ENCODE measurements around the gene SUSD6. TPM values are rescaled to one million over a fixed set of nuclear protein-coding genes. Genes with fewer than 3 reads are reported as not detected.

SUSD6 gene
- total and polyA plus RNA-seq, 4 donors: 6.8 to 10.8 (median 7.6) TPM

DNA sequence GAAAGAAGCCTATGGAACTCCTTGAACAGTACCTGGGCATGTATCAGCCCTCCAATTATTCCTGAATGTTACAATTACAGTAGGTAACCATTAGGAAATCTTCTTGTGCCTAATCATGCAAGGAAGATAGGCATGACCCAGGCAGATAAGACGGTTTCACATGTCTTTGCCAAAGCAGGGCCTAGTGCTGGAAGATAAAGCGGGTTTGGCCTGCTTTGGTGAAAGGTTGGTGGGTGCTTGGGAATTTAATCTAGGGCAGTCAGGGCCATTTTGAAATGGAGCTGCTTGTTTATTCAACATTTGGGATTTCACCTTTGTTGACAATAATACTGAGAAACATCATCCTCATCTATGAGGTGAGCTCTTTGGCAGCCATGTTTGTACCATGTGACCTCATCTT is 143.1 kb downstream of the SUSD6 start:
- Histone ChIP-seq H3K9ac (ENCODE audit: low read depth in 1 of 2, low read length in 2 of 2) (no peak overlapping the region), H3K4me3 (ENCODE audit: low read depth in 1 of 3, low read length in 3 of 3) (no peak overlapping the region), H3K36me3 (ENCODE audit: control insufficient read depth in 4 of 4, insufficient read depth in 3 of 4, low read depth in 1 of 4, low read length in 3 of 4) (no peaks in the 10 kb centered on the region), H3K27ac (ENCODE audit: low read depth in 1 of 2, low read length in 2 of 2) (no peak overlapping the region), H3K9me3 (ENCODE audit: control insufficient read depth in 4 of 4, low read length in 3 of 4) (no peaks in the 10 kb centered on the region), H3K27me3 (ENCODE audit: control insufficient read depth in 4 of 4, insufficient read depth in 4 of 4, low read length in 3 of 4) (no peaks in the 10 kb centered on the region), H3K4me1 (ENCODE audit: control insufficient read depth in 4 of 4, insufficient read depth in 4 of 4, low read length in 3 of 4) (peaks cover 5 to 13% (median 11%) of the 10 kb centered on the region in 4 donors)
- DNase-seq (ENCODE audit: low spot score): no peak
- WGBS: 98% methylated on average over 2 of the region's 2 CpGs
- TF ChIP-seq YY1 (IDR thresholded peaks at IDR 0.05) (no peak), GABPA (IDR thresholded peaks at IDR 0.05 in 1 of 2, conservative IDR thresholded peaks at IDR 0.05 in 1 of 2) (no peak)

DNA sequence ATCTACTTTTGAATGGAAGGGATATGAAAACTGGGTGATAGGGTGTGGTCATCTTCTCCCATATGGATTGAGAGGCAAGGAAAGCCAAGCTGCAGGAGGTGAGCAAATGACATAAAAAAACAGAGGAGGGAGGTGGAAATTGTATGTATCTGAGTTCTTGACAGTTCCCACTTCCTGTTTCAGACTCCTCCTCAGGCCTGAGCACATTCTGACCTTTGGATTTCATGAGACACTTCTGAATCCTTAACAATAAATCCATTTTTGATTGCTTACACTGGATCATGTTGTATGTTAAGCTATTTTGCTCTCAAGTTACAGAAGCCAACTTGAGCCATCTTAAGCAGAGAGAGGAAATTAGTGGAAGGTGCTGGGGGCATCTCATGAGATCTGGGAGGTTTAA is 143.9 kb downstream of the SUSD6 start:
- no peak overlapping the region for H3K4me3 ChIP-seq (ENCODE audit: low read depth in 1 of 3, low read length in 3 of 3)
- H3K27me3 ChIP-seq (ENCODE audit: control insufficient read depth in 4 of 4, insufficient read depth in 4 of 4, low read length in 3 of 4): no peaks in the 10 kb centered on the region
- no peak overlapping the region for H3K9ac ChIP-seq (ENCODE audit: low read depth in 1 of 2, low read length in 2 of 2)
- peaks cover 3 to 5% (median 4%) of the 10 kb centered on the region in 4 donors for H3K4me1 ChIP-seq (ENCODE audit: control insufficient read depth in 4 of 4, insufficient read depth in 4 of 4, low read length in 3 of 4)
- DNase-seq (ENCODE audit: low spot score): no peak
- no peak overlapping the region for H3K27ac ChIP-seq (ENCODE audit: low read depth in 1 of 2, low read length in 2 of 2)
- H3K36me3 ChIP-seq (ENCODE audit: control insufficient read depth in 4 of 4, insufficient read depth in 3 of 4, low read depth in 1 of 4, low read length in 3 of 4): no peaks in the 10 kb centered on the region
- TF ChIP-seq FOXA1 (IDR thresholded peaks at IDR 0.05) (no peak), NR2F2 (IDR thresholded peaks at IDR 0.05) (no peak)
- TF ChIP-seq, protein P1, sequence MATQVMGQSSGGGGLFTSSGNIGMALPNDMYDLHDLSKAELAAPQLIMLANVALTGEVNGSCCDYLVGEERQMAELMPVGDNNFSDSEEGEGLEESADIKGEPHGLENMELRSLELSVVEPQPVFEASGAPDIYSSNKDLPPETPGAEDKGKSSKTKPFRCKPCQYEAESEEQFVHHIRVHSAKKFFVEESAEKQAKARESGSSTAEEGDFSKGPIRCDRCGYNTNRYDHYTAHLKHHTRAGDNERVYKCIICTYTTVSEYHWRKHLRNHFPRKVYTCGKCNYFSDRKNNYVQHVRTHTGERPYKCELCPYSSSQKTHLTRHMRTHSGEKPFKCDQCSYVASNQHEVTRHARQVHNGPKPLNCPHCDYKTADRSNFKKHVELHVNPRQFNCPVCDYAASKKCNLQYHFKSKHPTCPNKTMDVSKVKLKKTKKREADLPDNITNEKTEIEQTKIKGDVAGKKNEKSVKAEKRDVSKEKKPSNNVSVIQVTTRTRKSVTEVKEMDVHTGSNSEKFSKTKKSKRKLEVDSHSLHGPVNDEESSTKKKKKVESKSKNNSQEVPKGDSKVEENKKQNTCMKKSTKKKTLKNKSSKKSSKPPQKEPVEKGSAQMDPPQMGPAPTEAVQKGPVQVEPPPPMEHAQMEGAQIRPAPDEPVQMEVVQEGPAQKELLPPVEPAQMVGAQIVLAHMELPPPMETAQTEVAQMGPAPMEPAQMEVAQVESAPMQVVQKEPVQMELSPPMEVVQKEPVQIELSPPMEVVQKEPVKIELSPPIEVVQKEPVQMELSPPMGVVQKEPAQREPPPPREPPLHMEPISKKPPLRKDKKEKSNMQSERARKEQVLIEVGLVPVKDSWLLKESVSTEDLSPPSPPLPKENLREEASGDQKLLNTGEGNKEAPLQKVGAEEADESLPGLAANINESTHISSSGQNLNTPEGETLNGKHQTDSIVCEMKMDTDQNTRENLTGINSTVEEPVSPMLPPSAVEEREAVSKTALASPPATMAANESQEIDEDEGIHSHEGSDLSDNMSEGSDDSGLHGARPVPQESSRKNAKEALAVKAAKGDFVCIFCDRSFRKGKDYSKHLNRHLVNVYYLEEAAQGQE (IDR thresholded peaks at IDR 0.05): no peak
- H3K9me3 ChIP-seq (ENCODE audit: control insufficient read depth in 4 of 4, low read length in 3 of 4): no peaks in the 10 kb centered on the region

DNA sequence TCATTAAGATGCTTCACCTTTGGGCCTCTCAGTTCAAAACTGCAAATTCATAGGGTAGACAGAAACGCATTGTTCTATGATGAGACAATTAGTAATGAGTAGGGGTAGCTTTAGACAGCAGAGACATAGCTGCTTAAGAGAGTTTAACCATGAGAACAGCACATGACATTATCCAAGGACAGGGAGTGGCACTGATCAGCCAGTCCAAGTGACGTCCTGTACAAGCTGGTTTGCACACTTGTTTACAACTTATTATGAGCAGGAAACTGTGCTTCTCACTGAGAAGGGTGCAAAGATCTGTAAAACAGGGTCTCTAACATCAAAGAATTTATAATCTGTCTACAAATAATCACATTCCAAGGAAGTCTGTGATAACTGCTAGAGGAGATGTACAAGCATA is 144.4 kb downstream of the SUSD6 start:
- DNase-seq (ENCODE audit: low spot score): no peak
- Histone ChIP-seq H3K27me3 (ENCODE audit: control insufficient read depth in 4 of 4, insufficient read depth in 4 of 4, low read length in 3 of 4) (no peaks in the 10 kb centered on the region), H3K27ac (ENCODE audit: low read depth in 1 of 2, low read length in 2 of 2) (no peak overlapping the region), H3K4me1 (ENCODE audit: control insufficient read depth in 4 of 4, insufficient read depth in 4 of 4, low read length in 3 of 4) (no peaks in the 10 kb centered on the region), H3K9me3 (ENCODE audit: control insufficient read depth in 4 of 4, low read length in 3 of 4) (no peaks in the 10 kb centered on the region), H3K4me3 (ENCODE audit: low read depth in 1 of 3, low read length in 3 of 3) (no peak overlapping the region), H3K36me3 (ENCODE audit: control insufficient read depth in 4 of 4, insufficient read depth in 3 of 4, low read depth in 1 of 4, low read length in 3 of 4) (no peaks in the 10 kb centered on the region), H3K9ac (ENCODE audit: low read depth in 1 of 2, low read length in 2 of 2) (no peak overlapping the region)
- no peak for TF ChIP-seq RAD21 (IDR thresholded peaks at IDR 0.05)
- no peak for TF ChIP-seq YY1 (IDR thresholded peaks at IDR 0.05)
- TF ChIP-seq SP1 (IDR thresholded peaks at IDR 0.05): no peak
- TF ChIP-seq, protein P2, sequence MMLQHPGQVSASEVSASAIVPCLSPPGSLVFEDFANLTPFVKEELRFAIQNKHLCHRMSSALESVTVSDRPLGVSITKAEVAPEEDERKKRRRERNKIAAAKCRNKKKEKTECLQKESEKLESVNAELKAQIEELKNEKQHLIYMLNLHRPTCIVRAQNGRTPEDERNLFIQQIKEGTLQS (IDR thresholded peaks at IDR 0.05): no peak
- TF ChIP-seq, protein P3, sequence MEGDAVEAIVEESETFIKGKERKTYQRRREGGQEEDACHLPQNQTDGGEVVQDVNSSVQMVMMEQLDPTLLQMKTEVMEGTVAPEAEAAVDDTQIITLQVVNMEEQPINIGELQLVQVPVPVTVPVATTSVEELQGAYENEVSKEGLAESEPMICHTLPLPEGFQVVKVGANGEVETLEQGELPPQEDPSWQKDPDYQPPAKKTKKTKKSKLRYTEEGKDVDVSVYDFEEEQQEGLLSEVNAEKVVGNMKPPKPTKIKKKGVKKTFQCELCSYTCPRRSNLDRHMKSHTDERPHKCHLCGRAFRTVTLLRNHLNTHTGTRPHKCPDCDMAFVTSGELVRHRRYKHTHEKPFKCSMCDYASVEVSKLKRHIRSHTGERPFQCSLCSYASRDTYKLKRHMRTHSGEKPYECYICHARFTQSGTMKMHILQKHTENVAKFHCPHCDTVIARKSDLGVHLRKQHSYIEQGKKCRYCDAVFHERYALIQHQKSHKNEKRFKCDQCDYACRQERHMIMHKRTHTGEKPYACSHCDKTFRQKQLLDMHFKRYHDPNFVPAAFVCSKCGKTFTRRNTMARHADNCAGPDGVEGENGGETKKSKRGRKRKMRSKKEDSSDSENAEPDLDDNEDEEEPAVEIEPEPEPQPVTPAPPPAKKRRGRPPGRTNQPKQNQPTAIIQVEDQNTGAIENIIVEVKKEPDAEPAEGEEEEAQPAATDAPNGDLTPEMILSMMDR (IDR thresholded peaks at IDR 0.05; ENCODE audit: low read depth, low read length, missing input control): no peak
- no peak for TF ChIP-seq HNF4G (IDR thresholded peaks at IDR 0.05)
- TF ChIP-seq TAF1 (conservative IDR thresholded peaks at IDR 0.05): no peak
- TF ChIP-seq HNF4A (conservative IDR thresholded peaks at IDR 0.05): no peak
- no peak for TF ChIP-seq GABPA (IDR thresholded peaks at IDR 0.05 in 1 of 2, conservative IDR thresholded peaks at IDR 0.05 in 1 of 2)
- no peak for TF ChIP-seq JUND (IDR thresholded peaks at IDR 0.05)
- TF ChIP-seq FOXA2 (IDR thresholded peaks at IDR 0.05): no peak
- TF ChIP-seq, protein P4, sequence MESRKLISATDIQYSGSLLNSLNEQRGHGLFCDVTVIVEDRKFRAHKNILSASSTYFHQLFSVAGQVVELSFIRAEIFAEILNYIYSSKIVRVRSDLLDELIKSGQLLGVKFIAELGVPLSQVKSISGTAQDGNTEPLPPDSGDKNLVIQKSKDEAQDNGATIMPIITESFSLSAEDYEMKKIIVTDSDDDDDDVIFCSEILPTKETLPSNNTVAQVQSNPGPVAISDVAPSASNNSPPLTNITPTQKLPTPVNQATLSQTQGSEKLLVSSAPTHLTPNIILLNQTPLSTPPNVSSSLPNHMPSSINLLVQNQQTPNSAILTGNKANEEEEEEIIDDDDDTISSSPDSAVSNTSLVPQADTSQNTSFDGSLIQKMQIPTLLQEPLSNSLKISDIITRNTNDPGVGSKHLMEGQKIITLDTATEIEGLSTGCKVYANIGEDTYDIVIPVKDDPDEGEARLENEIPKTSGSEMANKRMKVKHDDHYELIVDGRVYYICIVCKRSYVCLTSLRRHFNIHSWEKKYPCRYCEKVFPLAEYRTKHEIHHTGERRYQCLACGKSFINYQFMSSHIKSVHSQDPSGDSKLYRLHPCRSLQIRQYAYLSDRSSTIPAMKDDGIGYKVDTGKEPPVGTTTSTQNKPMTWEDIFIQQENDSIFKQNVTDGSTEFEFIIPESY (IDR thresholded peaks at IDR 0.05): no peak
- no peak for TF ChIP-seq FOXA1 (IDR thresholded peaks at IDR 0.05)
- 56% methylated on average over 2 of the region's 2 CpGs for WGBS

Measured in liver (tissue), 9 donors.